Uterus (tissue), 4 donors: ENCODE data around the gene RAB27A. TPM values are rescaled to one million over a fixed set of nuclear protein-coding genes. Genes with fewer than 3 reads are reported as not detected.

Experiments used
- DNase-seq, 2 donors: peaks; one replicate each; pipeline ENCODE4 v3.0.0-alpha.2; 2019 to 2020
- H3K27ac ChIP-seq, 2 donors: fragments of 200-600 bp; sonication (generic); 1 replicate in 1 of 2; 2 replicates in 1 of 2; pipeline ENCODE4 v1.5.1; 2016 to 2018
- H3K27me3 ChIP-seq, 2 donors: fragments of 200-600 bp; sonication (generic); one replicate each; pipeline ENCODE4 v1.5.1; 2018 to 2019; ENCODE audit warnings: control low read depth in 1 of 2
- H3K36me3 ChIP-seq, 2 donors: fragments of 200-600 bp; sonication (generic); one replicate each; pipeline ENCODE4 v1.5.1; 2019; ENCODE audit warnings: control low read depth in 1 of 2
- H3K4me1 ChIP-seq, 2 donors: fragments of 200-600 bp; sonication (generic); one replicate each; pipeline ENCODE4 v1.5.1; 2018 to 2019; ENCODE audit warnings: control low read depth in 1 of 2
- H3K4me3 ChIP-seq, 2 donors: fragments of 200-600 bp; sonication (generic); 1 replicate in 1 of 2; 2 replicates in 1 of 2; pipeline ENCODE4 v1.5.1; 2018 to 2019; ENCODE audit warnings: mild to moderate bottlenecking in 1 of 2
- H3K9me3 ChIP-seq, 2 donors: fragments of 200-600 bp; sonication (generic); one replicate each; pipeline ENCODE4 v1.5.1; 2019; ENCODE audit warnings: control low read depth in 1 of 2
- CTCF ChIP-seq, 4 experiments: fragments of 200-600 bp in 2 of 4; fragments of 450-650 bp in 2 of 4; sonication (generic) in 2 of 4; IDR thresholded peaks; one replicate each; pipeline ENCODE4 v1.5.1; 2016 to 2019; ENCODE audit warnings: antibody characterized with exemption in 4 of 4, mild to moderate bottlenecking in 2 of 4, moderate library complexity in 1 of 4
- POLR2A ChIP-seq, 2 donors: fragments of 450-650 bp; IDR thresholded peaks; one replicate each; pipeline ENCODE4 v1.6.1; 2016; ENCODE audit warnings: antibody characterized with exemption in 2 of 2, mild to moderate bottlenecking in 1 of 2, moderate library complexity in 1 of 2
- intact Hi-C: fragments of 100-400 bp; cut with DNase I; formaldehyde crosslinking; loops from one replicate; pipeline ENCODE4 v1.15.1; 2023; ENCODE audit warnings: low total_unique reads
- total RNA-seq, 4 donors: library from RNA; depleted of rRNA in 3 of 4; stranded (reverse); fragments of >200 nt in 3 of 4; gene quantifications; one replicate each; pipeline versions ENCODE4 v1.1.0 to v1.2.4, GENCODE V29; 2014 to 2023
- donor health status: DM: yes; HTN: yes; CAD: no.

The RAB27A gene
- total RNA-seq, 4 donors from 2014 or later = 6.4 to 32.9 (median 16.5) TPM

- no peak overlapping the region for H3K27ac ChIP-seq
- TF ChIP-seq CTCF (IDR thresholded peaks at IDR 0.05) = no peak
- no peak for TF ChIP-seq POLR2A (IDR thresholded peaks at IDR 0.05)
- peaks cover 0 to 6% of the 10 kb centered on the region in 2 donors for H3K4me1 ChIP-seq
- no peak overlapping the region for H3K4me3 ChIP-seq
- H3K27me3 ChIP-seq = no peaks in the 10 kb centered on the region
- DNase-seq = no peak
- intact Hi-C loops = no loop called here
- no peaks in the 10 kb centered on the region for H3K36me3 ChIP-seq
- H3K9me3 ChIP-seq = no peaks in the 10 kb centered on the region
These were observed 95.4 kb downstream of the RAB27A start for GRCh38 chr15:55194256-55194655.

GRCh38 chr15:55186331-55186730, 103.3 kb downstream of the RAB27A start:
- Histone ChIP-seq H3K36me3 (no peaks in the 10 kb centered on the region), H3K27me3 (no peaks in the 10 kb centered on the region), H3K4me1 (no peaks in the 10 kb centered on the region), H3K9me3 (no peaks in the 10 kb centered on the region), H3K27ac (no peak overlapping the region), H3K4me3 (no peak overlapping the region)
- TF ChIP-seq POLR2A (IDR thresholded peaks at IDR 0.05) = no peak
- TF ChIP-seq CTCF (IDR thresholded peaks at IDR 0.05) = no peak
- intact Hi-C loops = no loop called here
- no peak for DNase-seq

- H3K4me1 ChIP-seq = no peaks in the 10 kb centered on the region
- intact Hi-C loops = no loop called here
- no peak for DNase-seq
- no peaks in the 10 kb centered on the region for H3K36me3 ChIP-seq
- H3K27ac ChIP-seq = no peak overlapping the region
- TF ChIP-seq POLR2A (IDR thresholded peaks at IDR 0.05) = no peak
- no peak for TF ChIP-seq CTCF (IDR thresholded peaks at IDR 0.05)
- H3K9me3 ChIP-seq = no peaks in the 10 kb centered on the region
- H3K27me3 ChIP-seq = no peaks in the 10 kb centered on the region
- no peak overlapping the region for H3K4me3 ChIP-seq
These were observed 105.9 kb downstream of the RAB27A start for GRCh38 chr15:55183679-55184078.

- no peaks in the 10 kb centered on the region for H3K36me3 ChIP-seq
- intact Hi-C loops = no loop called here
These were observed 110.5 kb downstream of the RAB27A start for GRCh38 chr15:55179141-55179540.

GRCh38 chr15:55170361-55170760, 119.3 kb downstream of the RAB27A start:
- no peaks in the 10 kb centered on the region for H3K36me3 ChIP-seq
- DNase-seq = no peak
- H3K27ac ChIP-seq = no peak overlapping the region
- H3K4me1 ChIP-seq = no peaks in the 10 kb centered on the region
- no peaks in the 10 kb centered on the region for H3K27me3 ChIP-seq
- H3K9me3 ChIP-seq = no peaks in the 10 kb centered on the region
- TF ChIP-seq CTCF (IDR thresholded peaks at IDR 0.05) = no peak
- TF ChIP-seq POLR2A (IDR thresholded peaks at IDR 0.05) = no peak
- no peak overlapping the region for H3K4me3 ChIP-seq
- intact Hi-C loops = no loop called here

More at GRCh38 chr15:55179141-55179540, 110.5 kb downstream of the RAB27A start:
- Histone ChIP-seq H3K4me1 (no peaks in the 10 kb centered on the region), H3K4me3 (no peak overlapping the region), H3K27me3 (no peaks in the 10 kb centered on the region), H3K9me3 (no peaks in the 10 kb centered on the region), H3K27ac (no peak overlapping the region)
- TF ChIP-seq CTCF (IDR thresholded peaks at IDR 0.05) (no peak), POLR2A (IDR thresholded peaks at IDR 0.05) (no peak)
- no peak for DNase-seq
